HG02588 (cell line): ENCODE results near the gene BST1.
"Not testable (repeated sequence)": the region's sequence is repeated elsewhere in the genome, so short reads cannot be mapped to it uniquely, and the experiment has no call there.

Experiments
- ATAC-seq: cut with Tn5 transposase; IDR thresholded peaks from one replicate; pipeline ENCODE4 v1.9.1; 2021; ENCODE audit warnings: mild to moderate bottlenecking, moderate library complexity; ENCODE audit not compliant: unreplicated experiment

BST1 gene

GRCh38 chr4:15742083-15742582 lies 39.3 kb downstream of the BST1 start:
- ATAC-seq, result no peak

GRCh38 chr4:15742637-15743036 lies 39.8 kb downstream of the BST1 start:
- no peak for ATAC-seq

DNA sequence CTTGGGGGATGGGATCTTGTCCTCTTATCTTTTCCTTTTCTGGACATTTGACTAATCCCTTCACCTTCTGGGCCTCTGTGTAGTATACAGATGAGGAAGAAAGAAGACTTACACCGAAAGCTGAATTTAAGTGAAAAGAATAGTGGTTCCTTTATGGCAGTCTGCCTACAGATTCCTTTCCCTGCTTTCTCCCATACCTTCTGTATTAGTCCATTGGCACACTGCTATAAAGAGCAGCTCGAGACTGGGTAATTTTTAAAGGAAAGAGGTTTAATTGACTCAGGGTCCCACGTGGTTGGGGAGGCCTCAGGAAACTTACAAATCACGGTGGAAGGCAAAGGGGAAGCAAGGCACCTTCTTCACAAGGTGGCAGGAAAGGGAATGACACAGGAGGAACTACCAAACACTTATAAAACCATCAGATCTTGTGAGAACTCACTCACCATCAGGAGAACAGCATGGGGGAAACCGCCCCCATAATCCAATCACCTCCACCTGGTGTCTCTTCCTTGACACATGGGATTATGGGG lies 41.2 kb downstream of the BST1 start:
- ATAC-seq, result no peak

DNA sequence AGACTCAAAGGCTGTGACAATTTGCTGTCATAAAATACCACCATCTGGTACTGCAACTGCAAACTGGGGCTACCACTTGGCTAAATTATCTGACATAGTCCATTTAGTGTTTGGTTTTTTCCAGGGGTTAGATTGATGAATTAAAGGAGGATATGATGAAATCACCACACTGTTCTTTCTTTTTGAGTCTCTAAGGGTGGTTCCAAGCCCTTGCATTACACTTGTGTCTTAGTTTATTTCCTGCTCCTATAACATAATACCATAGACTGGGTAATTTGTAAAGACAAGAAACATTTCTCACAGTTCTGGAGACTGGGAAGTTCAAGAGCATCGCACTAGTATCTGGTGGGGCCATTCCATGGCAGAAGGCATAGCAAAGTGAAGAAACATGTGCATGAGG lies 43.2 kb downstream of the BST1 start:
- ATAC-seq, result no peak

- ATAC-seq, result no peak
Measured at GRCh38 chr4:15749001-15749400, 46.1 kb downstream of the BST1 start.

DNA sequence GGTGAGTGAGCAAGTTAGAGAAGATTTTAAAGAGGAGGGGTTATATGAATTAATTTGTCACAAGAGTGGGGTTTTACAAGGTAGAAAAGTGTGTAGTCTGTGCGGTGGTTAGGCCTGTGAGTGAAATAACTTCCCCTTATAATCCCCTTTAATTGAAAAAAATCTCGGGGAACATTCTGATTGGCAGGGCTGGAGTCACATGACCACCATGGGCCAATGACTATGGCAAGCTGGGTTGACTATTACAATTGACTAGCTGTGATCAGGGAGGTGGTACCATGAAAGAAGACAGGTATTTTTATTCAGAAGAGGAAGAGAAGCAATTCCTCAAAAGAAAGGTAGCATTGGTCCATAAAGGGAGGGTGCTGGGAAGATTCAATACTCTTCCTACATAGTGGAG lies 48.3 kb downstream of the BST1 start:
- ATAC-seq, result no peak

DNA sequence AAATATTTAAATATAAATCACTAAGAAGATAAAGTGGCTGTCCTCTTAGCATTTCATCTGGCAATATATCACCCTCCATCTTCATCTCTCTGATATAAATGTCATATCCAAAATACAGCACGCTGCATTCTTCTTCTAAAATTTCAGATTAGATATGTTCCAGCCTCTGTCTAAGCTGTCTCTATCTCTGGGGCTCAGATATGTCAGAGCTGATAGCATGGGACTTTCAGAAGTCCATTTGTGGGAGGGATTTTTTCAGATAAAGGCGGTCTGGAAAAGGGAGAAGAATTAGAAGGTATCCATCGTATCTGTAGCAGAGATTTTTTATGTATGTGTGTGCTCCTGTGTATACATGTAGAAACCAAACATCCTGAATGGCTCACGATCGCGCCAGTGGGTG lies 50.2 kb downstream of the BST1 start:
- ATAC-seq, result no peak

DNA sequence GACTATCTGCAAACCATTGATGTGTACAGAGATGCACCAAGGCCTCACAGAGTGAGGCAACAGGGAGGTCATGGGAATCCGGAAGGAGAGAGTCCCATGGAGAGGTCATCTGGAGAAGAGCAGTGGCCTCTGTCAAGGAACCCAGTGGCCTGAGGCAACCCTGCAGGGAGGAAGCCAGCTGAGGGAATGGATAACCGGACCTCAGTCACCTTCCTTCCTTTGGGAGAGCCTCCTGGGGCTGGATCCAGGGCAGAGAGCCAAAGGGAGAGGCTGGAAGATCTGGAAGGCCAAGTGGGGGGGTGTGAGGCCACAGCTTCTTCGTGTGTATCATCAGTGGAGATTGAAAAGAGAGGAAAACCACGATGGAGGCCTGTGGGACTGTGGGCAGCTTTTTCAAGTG lies 50.9 kb downstream of the BST1 start:
- no peak for ATAC-seq

GRCh38 chr4:15754323-15754722 lies 51.5 kb downstream of the BST1 start:
- no peak for ATAC-seq

DNA sequence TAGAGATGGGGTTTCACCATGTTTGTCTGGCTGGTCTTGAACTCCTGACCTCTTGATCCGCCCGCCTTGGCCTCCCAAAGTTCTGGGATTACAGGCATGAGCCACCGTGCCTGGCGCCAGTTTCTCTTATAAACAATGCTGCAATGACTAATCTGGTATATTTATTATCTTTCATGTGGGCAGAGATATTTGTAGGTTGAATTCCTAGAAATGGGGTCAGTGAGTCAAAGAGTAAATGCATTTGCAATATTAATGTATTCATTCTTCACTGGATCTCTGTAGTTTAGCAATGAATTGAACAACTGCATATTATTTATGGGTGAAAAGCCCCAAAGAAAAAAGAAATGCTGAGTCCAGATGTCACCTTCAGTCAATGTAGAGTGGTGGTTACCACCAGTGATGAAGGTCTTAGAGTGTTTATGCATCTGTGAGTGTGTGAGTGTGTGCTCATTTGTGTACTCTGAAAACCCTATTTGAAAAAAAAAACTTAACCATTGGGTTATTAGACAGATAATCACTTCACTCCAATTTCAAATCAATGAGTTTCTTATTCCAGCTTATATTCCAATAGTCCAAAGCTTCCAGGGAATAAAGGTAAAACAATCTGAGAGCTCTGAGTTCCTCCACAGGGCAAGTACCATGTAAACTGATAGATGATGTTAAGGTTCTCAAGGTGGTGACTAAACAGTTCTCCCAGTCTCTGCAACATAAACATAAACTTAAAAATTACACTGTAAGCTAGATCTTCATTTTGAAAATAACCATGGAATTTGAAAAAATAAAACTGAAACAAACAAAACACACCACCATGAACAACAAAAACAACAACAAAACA lies 52.7 kb downstream of the BST1 start:
- peak; percentile 25 for ATAC-seq

DNA sequence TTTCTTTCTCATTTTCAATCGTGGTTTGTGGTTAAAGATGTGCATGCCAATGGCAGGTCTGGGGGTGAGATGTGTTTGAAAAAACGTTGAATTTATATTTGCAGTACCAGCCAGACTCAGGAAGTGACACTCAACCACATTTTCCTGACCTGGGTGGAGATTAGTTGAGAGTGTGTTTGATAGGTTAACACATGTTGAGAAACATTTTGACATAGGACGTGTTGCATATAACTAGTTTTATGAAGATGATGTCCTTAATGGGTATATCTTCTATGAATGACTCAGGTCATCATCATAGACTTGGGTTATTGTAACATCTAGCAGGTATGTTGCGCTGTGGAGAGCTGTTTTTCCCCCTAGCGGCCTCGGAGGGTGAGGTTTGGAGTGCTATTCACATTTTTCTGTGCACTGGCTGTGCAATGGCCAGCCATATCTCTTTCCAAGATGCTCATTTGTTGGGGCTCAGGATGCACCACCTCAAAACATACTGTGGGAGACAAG lies 53.5 kb downstream of the BST1 start:
- ATAC-seq, result peak; percentile 80

GRCh38 chr4:15757054-15757453 lies 54.2 kb downstream of the BST1 start:
- no peak for ATAC-seq

DNA sequence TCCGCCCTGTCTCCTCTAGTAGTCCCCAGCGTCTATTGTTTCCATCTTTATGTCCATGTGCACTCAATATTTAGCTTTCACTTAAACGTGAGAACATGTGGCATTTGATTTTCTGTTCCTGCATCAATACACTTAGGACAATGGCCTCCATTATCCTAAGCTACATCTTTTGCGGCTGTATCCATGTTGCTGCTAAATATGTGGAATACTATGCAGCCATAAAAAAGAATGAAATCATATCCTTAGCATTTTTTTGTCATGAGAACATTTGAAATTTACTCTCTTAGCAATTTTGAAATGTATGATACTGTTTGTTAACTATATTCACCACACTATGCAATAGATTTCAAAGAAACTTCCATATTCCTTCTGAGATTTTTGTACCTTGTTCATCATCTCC lies 55.4 kb downstream of the BST1 start:
- ATAC-seq, result no peak

- not testable (repeated sequence) for ATAC-seq
Measured at GRCh38 chr4:15762460-15762859, 59.6 kb downstream of the BST1 start.

GRCh38 chr4:15765391-15765790 lies 62.5 kb downstream of the BST1 start:
- peak; percentile 34 for ATAC-seq

DNA sequence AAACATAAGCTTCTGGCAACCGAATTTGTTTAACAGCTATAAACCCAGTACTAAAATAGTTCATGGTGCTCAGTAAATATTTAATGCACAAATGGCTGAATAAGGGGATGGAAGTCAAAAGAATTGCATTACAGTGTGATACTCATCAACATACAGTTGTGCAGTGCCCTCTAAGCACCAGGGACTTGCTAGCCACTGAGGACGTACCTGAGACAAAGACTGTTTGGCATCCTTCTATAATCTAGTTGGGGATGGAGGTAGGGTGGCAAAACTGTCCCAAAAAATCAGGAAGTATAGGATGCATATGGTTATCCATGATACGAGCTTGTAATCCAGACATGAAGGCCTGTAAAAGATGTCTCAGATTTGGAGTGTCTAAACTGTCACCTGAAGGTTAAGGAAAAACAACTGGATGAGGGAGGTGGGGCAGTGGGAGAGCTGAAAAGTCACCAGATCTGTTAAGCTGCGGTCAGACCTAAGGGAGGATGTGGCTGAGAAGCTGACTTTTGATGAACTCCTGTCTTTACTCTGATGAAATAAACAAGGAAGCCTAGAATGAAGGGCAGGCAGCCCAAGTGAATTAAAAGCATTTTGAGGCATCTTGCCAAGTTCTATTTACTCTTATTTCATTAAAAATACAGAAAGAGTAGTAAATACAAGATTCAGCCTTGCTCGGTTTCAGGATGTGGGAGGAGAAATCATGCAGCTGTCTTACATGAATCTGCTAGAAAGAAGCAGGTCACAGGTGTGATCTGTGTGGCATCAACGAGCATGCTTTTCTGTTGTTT lies 63.2 kb downstream of the BST1 start:
- ATAC-seq, result peak; percentile 65

- no peak for ATAC-seq
Measured at GRCh38 chr4:15766821-15767220, 64.0 kb downstream of the BST1 start.

GRCh38 chr4:15769202-15769601 lies 66.3 kb downstream of the BST1 start:
- no peak for ATAC-seq

GRCh38 chr4:15771216-15772058 lies 68.6 kb downstream of the BST1 start:
- peak; percentile 81 for ATAC-seq

DNA sequence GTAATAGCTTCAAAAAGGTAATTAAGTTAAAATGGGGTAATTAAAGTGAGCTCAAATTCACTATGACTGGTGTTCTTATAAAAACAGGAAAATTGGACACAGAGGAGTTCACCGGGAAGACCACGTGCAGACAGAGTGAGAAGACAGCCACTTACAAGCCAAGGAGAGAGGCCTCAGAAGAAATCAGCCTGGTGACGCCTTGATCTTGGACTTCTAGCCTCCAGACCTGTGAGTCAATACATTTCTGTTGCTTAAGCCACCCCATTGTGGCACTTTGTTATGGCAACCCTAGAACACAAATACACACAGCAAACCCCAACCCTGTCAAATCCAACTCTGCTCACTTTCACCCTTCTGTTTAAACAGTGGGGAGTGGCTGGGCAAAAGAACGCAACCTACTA lies 71.2 kb downstream of the BST1 start:
- ATAC-seq, result no peak
